Activated CD4-positive, alpha-beta T cell treated with anti-CD3 and anti-CD28 coated beads for 24 hours (primary cell): ENCODE results near the gene TRIM51.
"Not testable (repeated sequence)": the region's sequence is repeated elsewhere in the genome, so short reads cannot be mapped to it uniquely, and the experiment has no call there.

Source experiments
- DNase-seq, 2 donors: peaks; one replicate each; pipeline ENCODE4 v3.0.0-alpha.2; 2020; ENCODE audit warnings: low read depth in 2 of 2

Gene TRIM51, protein sequence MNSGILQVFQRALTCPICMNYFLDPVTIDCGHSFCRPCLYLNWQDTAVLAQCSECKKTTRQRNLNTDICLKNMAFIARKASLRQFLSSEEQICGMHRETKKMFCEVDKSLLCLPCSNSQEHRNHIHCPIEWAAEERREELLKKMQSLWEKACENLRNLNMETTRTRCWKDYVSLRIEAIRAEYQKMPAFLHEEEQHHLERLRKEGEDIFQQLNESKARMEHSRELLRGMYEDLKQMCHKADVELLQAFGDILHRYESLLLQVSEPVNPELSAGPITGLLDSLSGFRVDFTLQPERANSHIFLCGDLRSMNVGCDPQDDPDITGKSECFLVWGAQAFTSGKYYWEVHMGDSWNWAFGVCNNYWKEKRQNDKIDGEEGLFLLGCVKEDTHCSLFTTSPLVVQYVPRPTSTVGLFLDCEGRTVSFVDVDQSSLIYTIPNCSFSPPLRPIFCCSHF

DNA sequence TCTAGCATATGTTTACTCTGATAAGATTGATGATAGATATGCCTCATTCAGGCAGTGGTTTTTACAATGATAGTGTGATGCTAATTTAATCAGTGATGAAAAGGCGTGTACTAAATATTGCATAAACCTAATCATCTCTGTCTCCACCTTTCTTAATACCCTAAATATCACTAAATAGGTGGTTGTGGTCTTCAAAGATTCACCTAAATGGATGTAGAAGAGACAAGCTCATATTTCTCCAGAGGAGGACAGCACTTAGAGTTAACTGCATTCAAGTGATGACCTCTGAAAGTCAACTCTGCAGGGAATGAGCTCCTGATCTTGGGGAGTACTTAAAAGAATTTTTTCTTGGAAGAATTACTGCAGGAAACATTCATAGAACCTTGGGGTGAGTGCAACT, at the start of gene TRIM51:
TRIM51 (plus strand) TSS at position 301 of the 400 bp plus-strand sequence. CDS start 2,132 bp downstream, outside the sequence.
- DNase-seq = not testable (repeated sequence)

DNA sequence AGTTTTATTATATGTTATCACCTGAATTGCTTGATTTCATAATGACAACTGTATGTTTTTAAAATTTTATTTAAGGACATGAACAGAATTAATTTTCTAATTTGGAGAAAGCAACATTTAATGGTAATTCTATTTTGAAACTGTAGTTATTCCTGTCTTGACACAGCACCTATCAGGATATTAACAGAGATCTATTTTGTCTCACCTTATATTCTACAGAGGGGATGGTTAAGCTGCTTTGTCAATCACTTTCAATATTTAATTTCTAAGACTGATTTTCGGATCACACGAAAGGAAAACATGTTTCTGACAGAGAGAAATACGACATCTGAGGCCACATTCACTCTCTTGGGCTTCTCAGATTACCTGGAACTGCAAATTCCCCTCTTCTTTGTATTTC, 44.6 kb upstream of the TRIM51 start, which contains the start of gene OR5D16:
OR5D16 (plus strand) TSS at position 301 of the 400 bp plus-strand sequence; CDS start at position 301, 0 bp downstream.
- DNase-seq = no peak

DNA sequence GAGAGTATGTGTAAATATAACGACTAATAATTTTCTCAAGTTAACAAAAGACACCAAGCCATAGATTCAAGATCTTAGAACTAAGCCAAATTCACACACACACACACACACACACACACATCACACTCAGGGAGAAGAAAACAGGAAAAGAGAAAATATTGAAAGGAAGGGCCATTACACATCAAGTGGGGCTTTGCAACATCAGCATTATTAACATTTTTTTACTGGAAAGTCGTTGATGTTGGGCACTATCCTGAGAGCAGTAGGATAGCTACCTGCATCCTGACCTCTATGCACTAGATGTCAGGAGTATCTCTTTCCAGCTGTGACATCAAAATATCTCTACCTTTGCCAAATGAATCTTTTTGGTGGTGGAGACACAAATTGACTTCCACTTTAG, 35.6 kb upstream of the TRIM51 start:
- DNase-seq = no peak

DNA sequence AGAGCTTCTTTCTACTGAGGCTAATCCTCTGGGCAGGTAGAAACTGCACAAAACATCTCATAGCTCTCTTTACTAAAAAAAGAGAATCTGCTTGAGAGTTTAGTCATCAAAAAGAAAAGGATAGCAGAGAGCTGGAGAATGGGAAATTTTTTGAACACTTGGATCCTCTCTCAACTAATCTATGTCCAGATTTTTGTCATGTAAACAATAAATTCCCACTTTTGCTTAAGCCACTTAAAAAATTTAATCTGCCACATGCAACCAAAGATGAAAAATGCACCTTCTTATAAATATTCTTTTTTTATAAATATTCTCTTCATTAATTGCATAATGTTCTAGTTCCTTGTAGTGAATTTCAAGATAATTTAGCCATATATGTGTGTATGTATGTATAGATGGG, 34.1 kb upstream of the TRIM51 start:
- no peak for DNase-seq

DNA sequence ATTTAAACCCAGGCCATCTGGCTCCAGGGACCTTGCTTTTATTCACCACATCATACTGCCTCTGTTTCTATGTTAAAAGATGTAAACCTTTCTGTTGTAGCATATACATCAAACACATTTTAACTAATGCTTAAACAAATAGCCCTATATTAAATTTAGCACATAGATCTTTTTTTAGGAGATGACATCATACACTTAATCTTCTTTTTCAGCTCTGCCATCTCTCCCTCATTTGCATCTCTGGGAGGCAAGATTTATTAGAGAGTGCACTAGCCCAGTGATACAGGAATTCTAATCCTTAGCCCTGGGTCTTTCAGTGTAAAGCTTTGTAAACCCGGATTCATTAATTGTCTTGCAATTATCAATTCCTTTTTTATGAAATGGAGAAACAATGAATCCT, 31.0 kb upstream of the TRIM51 start:
- DNase-seq = no peak

DNA sequence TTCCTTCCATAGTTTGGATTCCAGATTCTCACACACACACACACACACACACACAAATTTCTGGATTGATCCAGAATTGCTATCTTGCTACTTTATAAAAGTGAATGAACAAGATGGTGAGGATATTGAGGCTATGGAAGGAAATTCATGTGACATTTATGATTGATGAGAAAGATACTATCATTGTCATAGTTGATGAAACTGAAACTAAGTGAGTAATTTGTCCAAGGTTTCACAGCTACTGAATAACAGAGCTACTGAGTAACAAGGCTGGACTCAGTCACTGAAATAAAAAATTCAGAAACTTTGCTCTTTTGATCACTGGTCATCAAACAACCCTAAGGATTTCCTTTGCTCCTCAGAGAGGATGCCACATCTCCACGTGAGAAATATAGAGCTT, 28.4 kb upstream of the TRIM51 start:
- no peak for DNase-seq

DNA sequence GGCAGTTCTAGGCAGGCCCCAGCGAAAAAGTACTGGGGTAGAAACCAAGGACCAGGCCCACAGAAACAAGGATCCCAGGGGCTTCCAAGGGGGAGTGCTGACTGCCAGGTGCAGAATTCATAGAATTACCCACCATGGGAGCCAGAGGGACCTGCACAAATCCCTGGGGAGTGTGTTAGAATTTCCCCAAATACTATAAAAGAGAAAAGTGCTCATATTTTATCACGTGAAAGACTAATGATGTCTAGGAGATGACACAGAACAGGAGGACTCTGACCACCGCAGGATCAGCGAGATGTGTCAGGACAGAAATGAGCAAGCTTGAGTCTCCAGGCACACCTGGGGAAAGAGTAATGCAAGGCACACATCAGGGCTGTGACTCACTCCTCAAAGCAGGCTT, 15.7 kb upstream of the TRIM51 start:
- not testable (repeated sequence) for DNase-seq

DNA sequence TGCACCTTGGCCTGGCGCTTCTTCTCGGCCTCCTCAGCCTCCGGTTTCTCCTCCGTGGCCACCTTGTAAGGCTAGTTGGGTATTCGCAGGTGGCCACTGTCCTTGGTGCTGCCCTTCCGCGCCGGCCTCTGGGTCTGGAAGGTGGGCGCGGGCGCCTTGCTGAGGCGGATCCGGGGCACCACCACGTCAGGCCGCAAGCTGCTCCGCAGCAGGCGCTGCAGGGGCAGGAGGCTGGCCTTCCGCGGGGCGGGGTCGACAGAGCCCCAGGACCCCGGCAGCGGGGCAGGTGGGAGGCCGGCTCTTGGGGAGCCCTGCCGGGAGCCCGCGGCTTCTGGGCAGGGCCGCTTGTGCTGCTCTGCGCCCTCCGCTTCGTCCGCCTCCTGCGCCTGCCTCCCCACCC, 10.4 kb upstream of the TRIM51 start:
- not testable (repeated sequence) for DNase-seq

DNA sequence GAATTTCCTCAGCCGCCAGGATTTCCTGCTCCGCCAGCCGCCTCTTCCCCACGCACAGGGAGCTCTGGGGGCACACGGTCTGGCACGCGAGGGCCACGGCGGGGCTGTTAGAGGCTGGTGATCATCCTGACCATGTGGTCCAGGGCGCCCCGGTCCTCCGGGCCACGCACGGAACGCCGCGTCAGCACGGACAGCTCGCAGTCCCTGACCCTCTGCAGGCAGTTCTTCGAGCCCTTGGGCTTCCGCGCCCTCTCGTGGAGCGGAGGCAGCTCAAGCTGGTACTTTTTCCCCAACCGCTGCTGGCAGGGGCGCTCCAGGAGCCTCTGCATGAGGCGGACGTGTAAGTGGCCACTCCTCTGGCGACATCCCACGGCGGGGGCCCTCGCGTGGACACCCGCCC, 10.0 kb upstream of the TRIM51 start:
- DNase-seq = not testable (repeated sequence)

DNA sequence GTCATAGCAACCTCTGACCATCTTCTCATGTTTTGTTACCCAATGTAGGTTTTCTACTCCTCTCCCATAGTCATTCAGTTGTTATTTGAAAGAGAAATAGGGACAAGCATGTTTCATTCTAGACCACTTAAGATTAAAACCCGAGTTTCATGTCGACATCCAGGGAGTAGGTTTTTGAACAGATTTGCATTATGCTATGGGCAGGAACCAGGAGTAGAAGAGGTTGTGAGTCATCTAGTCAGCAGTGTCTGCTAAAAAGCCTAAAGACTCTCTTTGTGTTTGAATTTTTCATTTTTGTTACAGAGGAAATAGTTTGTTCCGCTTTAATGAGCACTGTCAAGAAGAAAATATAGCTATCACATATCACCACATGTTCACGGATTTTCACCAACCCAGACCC, 1.9 kb downstream of the TRIM51 start:
- not testable (repeated sequence) for DNase-seq

DNA sequence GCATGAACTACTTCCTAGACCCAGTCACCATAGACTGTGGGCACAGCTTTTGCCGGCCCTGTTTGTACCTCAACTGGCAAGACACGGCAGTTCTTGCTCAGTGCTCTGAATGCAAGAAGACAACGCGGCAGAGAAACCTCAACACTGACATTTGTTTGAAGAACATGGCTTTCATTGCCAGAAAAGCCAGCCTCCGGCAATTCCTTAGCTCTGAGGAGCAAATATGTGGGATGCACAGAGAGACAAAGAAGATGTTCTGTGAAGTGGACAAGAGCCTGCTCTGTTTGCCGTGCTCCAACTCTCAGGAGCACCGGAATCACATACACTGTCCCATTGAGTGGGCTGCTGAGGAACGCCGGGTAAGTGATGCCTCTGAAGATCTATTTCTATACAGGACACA, 2.4 kb downstream of the TRIM51 start:
- not testable (repeated sequence) for DNase-seq

DNA sequence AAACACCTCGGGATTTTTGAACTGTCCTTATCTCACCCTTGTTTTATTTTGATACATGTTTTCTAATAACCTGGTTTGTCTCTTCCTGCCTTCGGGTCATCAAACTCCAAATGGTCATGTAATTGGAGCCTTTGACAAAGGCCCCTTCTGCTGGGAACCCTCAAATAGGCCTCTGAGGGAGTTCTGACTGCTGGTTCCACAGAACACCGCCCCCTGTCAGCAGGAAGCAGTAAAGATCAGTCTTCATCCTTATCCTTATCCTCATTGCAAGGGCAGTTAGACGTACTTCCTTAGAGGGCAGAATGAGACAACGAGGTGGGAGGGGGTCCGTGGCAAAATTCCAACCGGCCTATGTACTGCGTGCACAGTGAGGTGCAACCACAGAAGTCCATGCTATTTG, 12.1 kb downstream of the TRIM51 start:
- no peak for DNase-seq

DNA sequence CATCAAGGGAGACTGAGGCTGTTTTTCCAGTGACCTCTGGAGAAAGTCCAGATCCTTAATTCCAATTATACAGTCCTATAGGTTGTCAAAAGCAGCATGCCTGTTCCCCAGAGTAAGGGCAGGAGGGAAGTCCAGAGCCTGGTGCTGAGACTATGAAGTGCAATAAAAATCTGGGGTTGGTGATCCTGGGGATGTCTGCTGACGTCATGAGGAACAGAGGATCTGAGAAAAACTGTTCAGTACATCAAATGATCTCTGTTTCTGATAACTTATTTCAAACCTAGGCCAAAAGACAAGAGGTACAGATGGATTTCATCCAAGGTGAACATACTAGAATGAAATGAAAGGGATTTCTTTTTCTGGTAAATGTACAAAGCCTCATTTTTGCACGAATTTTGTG, 19.2 kb downstream of the TRIM51 start:
- DNase-seq = no peak

DNA sequence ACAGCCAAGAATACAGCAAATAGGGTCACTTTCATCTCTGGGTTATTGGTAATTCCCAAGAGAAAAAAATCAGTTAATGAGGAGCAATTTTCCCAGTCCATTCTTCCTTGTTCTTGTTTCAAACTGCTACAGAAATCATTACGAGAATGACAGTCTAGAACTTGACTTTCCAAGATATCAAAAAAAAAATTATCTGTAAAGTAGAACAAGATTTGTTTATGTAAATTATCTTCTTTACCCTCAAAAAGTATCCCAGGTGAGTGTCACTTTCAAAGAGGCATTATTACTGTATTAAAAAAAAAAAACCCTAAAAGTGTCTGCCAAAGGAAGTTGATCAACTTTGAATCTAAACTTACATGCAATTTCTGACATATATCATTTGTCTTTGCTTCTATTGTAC, 31.4 kb downstream of the TRIM51 start, which contains the start of gene OR5W2:
OR5W2 (minus strand) TSS at position 101 of the 400 bp plus-strand sequence; CDS start at position 101, 0 bp downstream.
- no peak for DNase-seq

DNA sequence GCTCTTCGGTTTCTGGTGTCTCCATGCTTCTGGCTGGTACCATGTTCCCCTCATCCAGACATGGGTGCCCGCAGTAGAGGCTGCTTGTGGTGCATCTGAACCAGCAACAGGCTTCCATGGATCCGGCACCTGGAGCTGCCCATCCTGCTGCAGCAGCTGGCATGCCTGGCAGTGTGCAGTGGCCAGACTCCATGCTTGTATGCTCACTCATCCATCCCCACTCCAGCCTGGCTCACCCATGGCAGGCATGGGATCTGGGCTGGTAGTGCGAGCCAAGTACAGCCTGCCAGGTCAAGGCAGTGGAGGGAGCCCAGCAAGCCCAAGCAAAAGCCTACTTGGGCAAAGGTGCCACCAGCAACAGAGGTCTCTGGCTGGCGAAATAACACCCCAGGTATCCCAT, 37.4 kb downstream of the TRIM51 start:
- DNase-seq = no peak

DNA sequence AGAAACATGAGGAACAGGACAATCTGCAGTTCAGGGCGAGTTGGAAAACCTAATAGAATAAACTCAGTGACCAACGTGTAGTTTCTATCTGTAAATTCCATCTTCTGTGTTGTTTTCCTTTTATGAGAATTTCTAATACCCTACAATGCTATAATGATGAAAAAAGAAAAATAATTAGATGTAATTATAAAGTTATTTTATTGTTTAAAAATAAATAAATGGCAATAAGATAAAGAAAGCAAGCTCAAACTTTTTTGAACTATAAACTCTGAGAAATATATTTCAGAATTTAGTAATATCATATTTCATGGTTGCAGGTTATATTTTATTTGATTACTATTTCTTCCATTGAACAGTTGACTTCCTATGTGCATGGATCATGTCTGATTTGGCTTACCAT, 53.2 kb downstream of the TRIM51 start, which contains the start of gene OR5I1:
OR5I1 (minus strand) TSS at position 101 of the 400 bp plus-strand sequence; CDS start at position 101, 0 bp downstream.
- DNase-seq = no peak
